Measurements from ENCODE around the gene DNAH17.

- TF ChIP-seq ZBTB1 (tag by site-specific recombination; IDR thresholded peaks at IDR 0.05) (no peak), ZNF510 (tag by site-specific recombination; IDR thresholded peaks at IDR 0.05; ENCODE audit: insufficient replicate concordance) (no peak)
- TF ChIP-seq, protein P1, sequence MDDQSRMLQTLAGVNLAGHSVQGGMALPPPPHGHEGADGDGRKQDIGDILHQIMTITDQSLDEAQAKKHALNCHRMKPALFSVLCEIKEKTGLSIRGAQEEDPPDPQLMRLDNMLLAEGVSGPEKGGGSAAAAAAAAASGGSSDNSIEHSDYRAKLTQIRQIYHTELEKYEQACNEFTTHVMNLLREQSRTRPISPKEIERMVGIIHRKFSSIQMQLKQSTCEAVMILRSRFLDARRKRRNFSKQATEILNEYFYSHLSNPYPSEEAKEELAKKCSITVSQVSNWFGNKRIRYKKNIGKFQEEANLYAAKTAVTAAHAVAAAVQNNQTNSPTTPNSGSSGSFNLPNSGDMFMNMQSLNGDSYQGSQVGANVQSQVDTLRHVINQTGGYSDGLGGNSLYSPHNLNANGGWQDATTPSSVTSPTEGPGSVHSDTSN (CRISPR knock-in tag; IDR thresholded peaks at IDR 0.05): no peak
These were observed 164.8 kb downstream of the DNAH17 start for GRCh38 chr17:78412403-78412802.

Data from HEK293 (cell line).